Erythroblast (primary cell): Measurements from ENCODE around the gene FNBP1.

Experiments used
- GATA1 ChIP-seq: IDR thresholded peaks from 2 replicates; pipeline ENCODE4 v1.6.1; 2011; ENCODE audit warnings: low read depth, mild to moderate bottlenecking, control low read depth, low read length, moderate library complexity
- POLR2A ChIP-seq: IDR thresholded peaks from 2 replicates; pipeline ENCODE4 v1.6.1; 2011; ENCODE audit warnings: mild to moderate bottlenecking, low read length

GRCh38 chr9:129987941-129988340, 55.0 kb downstream of the FNBP1 start:
- TF ChIP-seq POLR2A (no peak), GATA1 (no peak)
